ENCODE data around the gene CCHCR1.
A peak's percentile ranks its signal among the peaks of the same experiment; 100 is the strongest.

Gene CCHCR1

DNA sequence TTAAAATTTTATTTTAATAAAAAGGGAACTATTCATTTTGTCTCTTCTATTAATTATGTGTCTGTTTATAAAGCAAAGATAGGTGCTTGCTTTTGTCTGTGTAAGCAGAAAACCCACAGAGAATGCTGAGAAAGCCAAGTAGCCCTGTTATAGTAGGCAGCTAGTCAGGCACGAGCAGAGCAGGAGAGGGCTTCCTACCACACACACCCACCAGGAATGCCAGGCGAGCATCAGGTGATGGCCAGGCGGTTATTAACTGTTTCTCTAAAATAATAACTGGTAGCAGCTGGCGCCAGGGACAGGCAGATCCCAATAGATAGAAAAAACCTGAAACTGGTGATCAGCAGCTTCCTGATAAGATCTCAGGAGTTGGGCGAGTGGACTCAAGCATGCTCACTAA is 60.9 kb downstream of the CCHCR1 start:
- DNase-seq, result no peak

DNA sequence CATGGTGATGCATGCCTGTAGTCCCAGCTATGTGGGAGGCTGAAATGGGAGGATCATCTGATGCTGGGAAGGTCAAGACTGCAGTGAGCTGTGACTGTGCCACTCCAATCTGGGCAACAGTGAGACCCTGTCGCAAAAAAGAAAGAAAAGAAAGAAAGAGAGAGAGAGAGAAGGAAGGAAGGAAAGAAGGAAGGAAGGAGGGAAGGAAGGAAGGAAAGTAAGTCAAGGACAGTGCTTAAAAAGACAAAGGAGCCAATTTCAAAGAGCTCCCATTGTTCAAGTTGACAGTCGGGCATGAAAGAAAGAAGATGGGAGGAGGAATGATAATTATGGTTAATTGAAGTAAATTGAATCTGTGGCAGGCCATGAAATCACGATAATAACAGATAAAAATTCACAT is 61.4 kb downstream of the CCHCR1 start:
- DNase-seq, result no peak

DNA sequence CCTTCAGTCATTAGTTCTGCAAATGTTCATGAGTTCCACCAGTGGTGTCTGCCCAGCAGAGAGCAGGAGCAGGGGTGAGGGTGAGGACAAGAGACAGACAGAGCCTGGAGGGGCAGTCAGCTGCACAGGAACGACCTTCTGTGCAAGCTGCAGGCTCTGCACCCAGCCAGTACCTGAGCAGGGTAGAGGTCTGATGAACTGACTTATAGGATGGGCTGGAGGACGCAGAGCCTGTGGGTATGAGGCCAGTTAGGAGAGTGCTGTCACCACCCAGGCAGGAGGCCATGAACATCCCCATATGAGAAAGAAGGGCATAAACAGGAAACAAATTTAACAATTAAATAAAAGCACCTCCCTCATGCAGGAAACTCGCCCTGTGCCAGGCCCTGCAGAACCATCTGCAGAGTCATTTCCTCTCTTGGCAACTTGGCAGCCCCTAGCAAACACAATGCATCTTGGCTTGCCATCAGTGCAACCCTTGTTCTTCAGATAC is 63.2 kb downstream of the CCHCR1 start:
- peak; percentile 47 for DNase-seq

GRCh38 chr6:31092769-31093505 is 64.7 kb downstream of the CCHCR1 start:
- DNase-seq, result no peak

Data from activated CD4-positive, alpha-beta T cell treated with anti-CD3 and anti-CD28 coated beads, Interleukin-10, Interleukin-2, amounts not matched to agents 100 ng/mL and 50 ng/mL, durations not matched to agents 16 hours and 8 hours (primary cell).